ENCODE measurements around the gene ZC3H15. TPM values are rescaled to one million over a fixed set of nuclear protein-coding genes. Genes with fewer than 3 reads are reported as not detected.

The ZC3H15 gene
- total and polyA plus RNA-seq, 2 of the 8 experiments (the other 6 are each of a cell fraction or from before 2014, with no cell fraction given) = 32.0 to 80.8 TPM

GRCh38 chr2:186515376-186515775 is 29.3 kb downstream of the ZC3H15 start:
- Histone ChIP-seq H4K5ac (ENCODE audit: insufficient read length, low read depth, low read length) (no peak overlapping the region), H3K36me3 (ENCODE audit: control insufficient read depth in 2 of 4, insufficient read depth in 4 of 4, low read length in 3 of 4) (peaks cover 0 to 30% (median 5%) of the 10 kb centered on the region in 4 experiments; a peak in 4 of 8 replicates), H2BK12ac (ENCODE audit: low read depth, low read length) (no peak overlapping the region), H3K4ac (replicated peaks; ENCODE audit: insufficient read length, low read depth, low read length) (no peak overlapping the region), H2BK120ac (replicated peaks; ENCODE audit: low read depth, low read length) (no peak overlapping the region), H4K91ac (replicated peaks; ENCODE audit: insufficient read length, low read length) (no peak overlapping the region), H3K14ac (ENCODE audit: insufficient read length) (no peak overlapping the region), H4K8ac (ENCODE audit: extremely low read depth, insufficient read depth, low read length) (no peak overlapping the region), H3K23ac (ENCODE audit: insufficient read length) (no peak overlapping the region), H3K79me2 (ENCODE audit: control insufficient read depth in 1 of 2, insufficient read depth in 2 of 2, low read length in 2 of 2) (no peaks in the 10 kb centered on the region), H2BK15ac (ENCODE audit: low read length) (no peak overlapping the region), H4K20me1 (replicated peaks in 1 of 2; ENCODE audit: control insufficient read depth in 1 of 2, insufficient read depth in 2 of 2, low read length in 2 of 2) (peaks cover 0 to 2% of the 10 kb centered on the region in 2 experiments), H3K56ac (replicated peaks; ENCODE audit: insufficient read length, low read depth, low read length) (no peak overlapping the region), H3K18ac (ENCODE audit: extremely low read depth, low read length) (no peak overlapping the region), H3K9ac (replicated peaks in 1 of 4; ENCODE audit: extremely low read depth in 1 of 4, low read depth in 3 of 4, low read length in 3 of 4) (no peak overlapping the region), H3K4me1 (replicated peaks in 1 of 4; ENCODE audit: control insufficient read depth in 3 of 4, insufficient read depth in 4 of 4, low read length in 3 of 4) (no peaks in the 10 kb centered on the region), H2BK5ac (ENCODE audit: low read depth, low read length) (no peak overlapping the region), H3K27ac (ENCODE audit: low read depth, low read length) (no peak overlapping the region), H2AK5ac (ENCODE audit: low read depth, low read length) (no peak overlapping the region), H3K4me3 (ENCODE audit: extremely low read depth in 1 of 4, insufficient read depth in 2 of 4, low read depth in 3 of 4, low read length in 4 of 4) (no peak overlapping the region), H3K27me3 (replicated peaks in 1 of 4; ENCODE audit: control insufficient read depth in 3 of 4, extremely low read depth in 1 of 4, insufficient read depth in 3 of 4, low read length in 3 of 4) (no peaks in the 10 kb centered on the region), H3K23me2 (ENCODE audit: low read depth, low read length) (no peaks in the 10 kb centered on the region), H2AFZ (ENCODE audit: low read length) (no peak overlapping the region), H3K4me2 (ENCODE audit: insufficient read depth in 1 of 2, low read depth in 2 of 2, low read length in 2 of 2) (no peak overlapping the region), H3K79me1 (ENCODE audit: low read depth, low read length) (no peaks in the 10 kb centered on the region), H3K9me3 (ENCODE audit: insufficient read depth in 2 of 2, low read depth in 1 of 2, low read length in 1 of 2) (no peaks in the 10 kb centered on the region), H2BK20ac (ENCODE audit: low read length) (no peak overlapping the region)
- POLR2A ChIA-PET (ENCODE audit: partially characterized antibody) = no interaction called here
- DNase-seq (ENCODE audit: low read depth in 1 of 2, low spot score in 2 of 2) = no peak
- 93% methylated on average over 3 of the region's 3 CpGs; no CpG with 5 or more reads in 1 of the 2 experiments for WGBS, 2 experiments (ENCODE audit: extremely low coverage in 1 of 2, insufficient coverage in 1 of 2, insufficient read length in 1 of 2, insufficient replicate concordance in 2 of 2, low coverage in 1 of 2, low lambda C conversion rate in 2 of 2, missing lambda C conversion rate in 1 of 2)
- FAIRE-seq = no peak
- CTCF ChIA-PET (ENCODE audit: partially characterized antibody) = interaction anchor here (1.7 kb wide), 1 partner anchor 11 kb away, joined by 3 read pairs; no protein-coding TSS in a partner anchor
- TF ChIP-seq POLR2AphosphoS5 (IDR thresholded peaks at IDR 0.05; ENCODE audit: low read depth, low read length) (no peak), SP1 (IDR thresholded peaks at IDR 0.05; ENCODE audit: low read depth, low read length) (no peak), BRCA1 (IDR thresholded peaks at IDR 0.05; ENCODE audit: low read depth, low read length) (no peak), CHD2 (IDR thresholded peaks at IDR 0.05; ENCODE audit: low read length) (no peak), JUN (IDR thresholded peaks at IDR 0.05; ENCODE audit: low read depth, low read length) (no peak), E2F6 (IDR thresholded peaks at IDR 0.05) (no peak), EZH2 (IDR thresholded peaks at IDR 0.05; ENCODE audit: low read depth, low read length, severe bottlenecking) (no peak), KDM4A (IDR thresholded peaks at IDR 0.05; ENCODE audit: low read depth, low read length, severe bottlenecking) (no peak), SIX5 (IDR thresholded peaks at IDR 0.05; ENCODE audit: low read depth, low read length) (no peak), MAFK (IDR thresholded peaks at IDR 0.05; ENCODE audit: low read depth, low read length) (no peak), CHD1 (IDR thresholded peaks at IDR 0.05; ENCODE audit: low read depth, low read length) (no peak), USF2 (IDR thresholded peaks at IDR 0.05; ENCODE audit: low read length) (no peak), JUND (IDR thresholded peaks at IDR 0.05; ENCODE audit: low read length) (no peak), TAF1 (IDR thresholded peaks at IDR 0.05; ENCODE audit: low read depth, low read length) (no peak)

Measured in H1 (cell line).